Stimulated activated CD4-positive, alpha-beta T cell treated with anti-CD3 and anti-CD28 coated beads, Interleukin-2, amount 100 ng/mL, for 24 hours (primary cell): ENCODE data around the gene MISFA.
"Not testable (repeated sequence)": the region's sequence is repeated elsewhere in the genome, so short reads cannot be mapped to it uniquely, and the experiment has no call there.

ENCODE experiments used
- DNase-seq, 2 donors: peaks; one replicate each; pipeline ENCODE4 v3.0.0-alpha.2; 2020

The MISFA gene

DNA sequence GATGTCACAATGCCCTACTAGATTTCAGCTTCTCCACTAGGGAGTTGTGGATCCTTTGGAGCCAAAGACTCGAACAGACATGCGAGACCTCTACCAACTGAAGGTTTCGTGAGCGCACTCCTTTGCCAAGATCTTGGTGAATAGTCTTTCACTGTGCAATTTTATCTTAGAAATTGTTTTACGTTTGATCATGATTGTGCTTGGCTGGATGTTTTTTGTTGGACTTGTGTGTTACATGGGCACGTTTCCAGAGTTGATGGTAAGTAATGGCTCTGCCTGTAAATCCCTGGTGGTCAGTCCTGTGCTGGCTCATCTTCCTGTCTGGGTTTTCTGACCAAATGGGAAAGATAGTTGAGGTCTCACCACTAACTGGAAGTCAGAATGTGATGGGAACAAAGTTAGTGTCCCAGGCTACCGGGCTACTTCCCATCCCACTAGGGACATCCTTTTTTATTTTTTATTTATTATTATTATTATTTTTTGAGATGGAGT is at the start of gene MISFA:
TSS of gene MISFA (plus strand) at position 51 of the 492 bp plus-strand sequence. CDS start at position 191, 140 bp downstream.
- DNase-seq, result no peak

DNA sequence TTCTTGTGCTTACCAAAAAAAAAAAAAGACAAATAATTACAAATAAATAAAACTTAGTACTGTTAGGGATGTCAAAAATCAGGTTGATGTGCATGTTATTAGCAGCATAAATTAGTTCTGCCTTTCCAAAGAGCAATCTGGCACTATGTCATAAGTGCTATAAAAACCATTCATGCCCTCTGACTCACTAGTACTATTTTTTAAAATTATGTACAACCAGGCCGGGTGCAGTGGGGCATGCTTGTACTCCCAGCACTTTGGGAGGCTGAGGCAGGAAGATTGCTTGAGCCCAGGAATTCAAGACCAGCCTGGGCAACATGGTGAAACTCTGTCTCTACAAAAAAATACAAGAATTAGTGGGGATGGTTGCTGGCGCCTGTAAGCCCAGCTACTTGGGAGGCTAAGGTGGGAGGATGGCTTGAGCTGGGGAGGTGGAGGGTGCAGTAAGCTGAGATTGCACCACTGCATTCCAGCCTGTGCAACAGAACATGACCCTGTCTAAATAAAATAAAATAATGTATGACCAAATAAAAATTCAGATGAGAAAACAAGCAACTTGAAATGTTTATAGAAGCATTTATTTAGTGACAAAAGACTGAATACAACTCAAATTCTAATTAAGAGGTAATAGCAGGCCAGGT is 36.4 kb upstream of the MISFA start:
- DNase-seq, result no peak

DNA sequence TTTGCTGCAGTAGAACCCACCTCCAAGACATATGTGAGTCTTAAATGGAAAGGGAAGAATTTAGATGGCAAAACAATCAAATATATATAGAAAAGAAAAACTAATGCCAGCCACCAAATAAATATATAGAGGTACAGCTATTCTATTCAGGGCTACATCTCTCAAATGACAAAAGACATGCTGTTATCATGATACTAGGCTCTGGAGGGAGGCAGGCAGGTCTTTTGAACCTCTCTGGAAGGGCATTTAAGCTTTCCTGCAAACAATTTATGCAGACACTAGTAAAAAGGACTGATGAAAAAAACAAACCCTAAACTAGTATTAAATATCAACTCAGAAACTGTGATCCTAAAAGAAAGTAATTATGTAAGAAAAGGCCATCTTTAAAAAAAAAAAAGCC is 35.4 kb upstream of the MISFA start:
- DNase-seq, result no peak

DNA sequence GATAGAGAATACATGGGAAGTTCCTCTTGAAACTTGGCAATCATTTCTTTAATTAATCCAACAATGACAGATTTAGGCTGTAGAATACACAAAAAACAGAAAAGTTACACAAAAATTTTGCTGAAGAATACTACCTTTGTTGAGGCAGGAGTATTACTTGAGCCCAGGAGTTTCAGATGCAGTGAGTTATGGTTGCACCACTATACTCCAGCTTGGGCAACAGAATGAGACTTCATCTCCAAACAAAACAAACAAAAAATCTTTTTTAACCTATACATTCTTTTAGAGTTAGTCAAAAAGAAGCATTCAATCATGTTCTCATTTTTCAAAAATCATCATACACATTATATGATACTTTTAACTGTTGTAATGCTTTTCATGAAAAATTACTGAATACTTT is 33.2 kb upstream of the MISFA start:
- no peak for DNase-seq

DNA sequence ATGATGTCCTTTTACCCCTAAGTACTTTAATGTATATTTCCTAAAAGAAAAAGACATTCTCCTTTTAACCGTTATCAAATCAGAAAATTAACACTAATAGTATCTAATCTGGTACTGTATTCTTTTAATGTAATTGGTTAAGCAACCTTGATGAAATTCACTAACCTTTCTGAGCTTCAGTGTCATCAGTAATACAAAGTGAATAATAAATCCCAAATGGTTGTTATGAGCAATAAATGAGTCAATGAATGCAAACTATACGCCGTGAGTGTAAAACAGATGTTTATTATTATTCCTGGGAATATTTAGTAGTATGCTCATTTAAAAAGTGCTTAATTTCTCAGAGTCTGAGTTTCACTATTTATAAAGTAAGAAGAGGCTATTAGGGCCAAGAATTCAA is 32.5 kb upstream of the MISFA start:
- no peak for DNase-seq

DNA sequence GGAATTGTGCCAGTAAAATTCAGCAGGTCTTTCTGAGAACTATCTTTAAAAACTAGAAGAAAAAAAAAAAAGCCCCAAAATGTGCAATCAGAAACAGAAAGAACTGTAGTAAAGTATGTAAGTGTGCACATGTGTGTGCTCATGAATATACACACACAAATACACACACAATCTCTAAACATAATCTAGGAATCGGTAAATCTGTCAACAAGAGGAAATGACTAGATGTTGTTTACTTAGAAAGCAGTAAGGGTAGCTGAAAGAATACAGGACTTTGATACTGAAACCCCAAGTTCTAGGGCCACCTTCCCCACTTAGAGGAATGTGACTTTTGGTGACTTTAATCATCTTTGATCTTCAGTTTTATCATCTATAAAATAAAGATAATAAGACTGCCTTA is 24.2 kb upstream of the MISFA start:
- DNase-seq, result no peak

DNA sequence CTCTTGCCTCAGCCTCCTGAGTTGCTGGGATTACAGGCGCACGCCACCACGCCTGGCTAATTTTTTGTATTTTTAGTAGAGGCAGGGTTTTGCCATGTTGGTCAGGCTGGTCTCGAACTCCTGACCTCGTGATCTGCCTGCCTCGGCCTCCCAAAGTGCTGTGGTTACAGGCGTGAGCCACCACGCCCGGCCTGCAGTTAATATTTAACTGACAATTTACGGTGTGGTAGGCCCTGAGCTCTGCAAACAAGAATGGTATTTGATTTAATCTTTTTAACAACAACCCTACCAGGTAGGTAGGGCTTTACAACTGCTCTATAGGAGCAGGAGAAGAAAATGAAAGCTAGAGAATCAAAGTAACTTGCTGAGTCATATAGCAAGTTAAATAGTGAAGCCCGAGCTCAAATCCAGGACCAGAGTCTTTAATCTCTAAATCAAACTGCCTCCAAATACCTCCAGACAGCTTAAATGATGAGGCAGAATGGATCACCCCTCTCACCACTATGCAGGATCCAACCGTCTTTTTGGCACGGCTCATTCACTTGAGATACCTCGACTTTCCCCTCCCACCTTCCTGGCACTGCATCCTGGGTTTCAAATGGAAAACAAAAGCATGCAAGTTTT is 20.5 kb upstream of the MISFA start:
- DNase-seq, result no peak

DNA sequence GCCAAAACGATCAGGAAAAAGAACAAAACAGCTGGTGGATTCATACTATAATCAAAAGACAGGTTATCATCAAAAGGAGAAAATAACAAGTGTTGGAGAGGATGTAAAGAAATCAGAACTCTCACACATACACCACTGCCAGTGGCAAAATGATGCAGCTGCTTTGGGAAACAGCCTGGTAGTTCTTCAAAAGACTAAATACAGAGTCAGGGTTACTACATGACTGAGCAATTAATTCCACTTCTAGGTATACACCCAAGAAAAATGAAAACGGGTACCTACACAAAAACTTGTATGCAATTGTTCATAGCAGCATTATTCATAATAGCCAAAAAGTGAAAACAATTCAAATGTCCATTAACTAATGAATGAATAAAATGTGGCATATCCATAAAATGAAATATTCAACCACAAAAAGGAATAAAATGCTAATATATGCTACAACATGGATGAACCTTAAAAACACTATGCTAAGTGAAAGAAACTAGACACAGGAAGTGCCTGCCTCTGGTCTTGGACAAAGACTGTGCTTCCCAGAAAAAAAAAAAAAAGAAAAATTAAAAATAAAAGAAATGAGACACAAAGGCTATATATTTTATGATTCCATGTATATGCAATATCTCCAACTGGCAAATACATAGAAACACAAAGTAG is 19.3 kb upstream of the MISFA start:
- DNase-seq, result no peak

DNA sequence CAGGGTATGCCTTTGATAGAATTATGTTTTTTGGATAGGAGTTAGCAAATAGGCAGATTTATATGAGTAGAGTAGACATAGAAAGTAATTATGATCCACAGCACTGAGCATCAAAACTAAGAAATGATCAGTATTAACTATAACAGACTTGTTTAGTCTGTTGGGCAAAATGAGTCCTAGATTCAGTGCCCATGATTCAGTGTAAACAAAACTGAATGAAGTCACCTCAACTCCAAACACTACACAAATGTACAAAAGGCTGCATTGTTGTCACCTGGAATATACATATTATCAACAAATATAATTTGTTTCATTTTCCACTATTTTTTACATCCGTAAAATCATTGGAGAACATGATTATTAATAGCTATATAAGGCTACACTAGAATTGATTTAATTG is 17.8 kb upstream of the MISFA start:
- no peak for DNase-seq

DNA sequence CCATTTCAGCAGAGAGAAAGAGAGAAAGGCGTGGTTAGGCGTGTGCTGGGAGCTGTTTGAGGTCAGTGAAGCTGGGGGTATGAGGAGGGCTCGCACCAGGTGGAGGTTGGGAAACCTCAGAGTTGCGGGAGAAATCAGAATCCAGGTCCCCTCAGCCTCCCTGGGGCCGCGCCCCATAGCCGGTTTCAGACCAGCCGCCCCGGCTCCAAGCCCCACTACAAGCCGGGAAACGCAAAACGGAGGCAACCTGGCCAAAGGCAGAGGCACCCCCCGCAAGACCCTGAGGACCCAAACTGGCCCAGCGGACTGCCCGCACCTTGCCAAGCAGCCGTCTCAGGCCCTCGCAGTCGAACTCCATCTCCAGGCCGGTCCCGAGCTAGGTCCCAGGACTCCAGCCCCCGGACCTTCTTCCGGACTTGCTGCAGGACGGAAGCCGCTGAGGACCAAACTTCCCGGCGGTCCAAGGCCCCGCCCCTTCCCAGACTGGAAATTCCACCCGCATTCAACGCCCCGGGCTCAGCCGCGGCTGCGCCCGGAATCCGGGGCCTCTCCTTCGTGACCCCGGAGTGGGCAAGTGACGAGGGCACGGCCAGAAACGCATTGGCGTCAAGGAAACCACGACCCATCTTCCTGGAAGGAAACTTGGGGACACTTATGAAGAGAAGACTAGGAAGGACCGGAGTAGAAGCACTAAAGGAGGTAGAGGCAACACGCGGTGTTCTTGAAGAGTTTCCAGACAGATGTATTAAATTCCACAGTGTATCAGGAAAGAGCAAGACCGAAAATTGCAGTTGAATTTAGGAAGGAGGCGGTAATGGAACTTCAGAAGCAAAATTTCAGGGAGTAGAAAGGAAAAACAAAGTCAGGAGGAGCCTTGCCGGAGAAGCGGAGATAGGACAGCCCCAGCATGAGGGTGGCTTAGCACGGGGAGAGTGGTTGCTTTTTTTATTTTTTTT is 11.0 kb upstream of the MISFA start, which contains the start of gene UEVLD:
TSS of gene UEVLD (minus strand) at position 438 of the 956 bp plus-strand sequence. CDS start at position 358, 80 bp downstream.
- peak; percentile 73 to 83 for DNase-seq

DNA sequence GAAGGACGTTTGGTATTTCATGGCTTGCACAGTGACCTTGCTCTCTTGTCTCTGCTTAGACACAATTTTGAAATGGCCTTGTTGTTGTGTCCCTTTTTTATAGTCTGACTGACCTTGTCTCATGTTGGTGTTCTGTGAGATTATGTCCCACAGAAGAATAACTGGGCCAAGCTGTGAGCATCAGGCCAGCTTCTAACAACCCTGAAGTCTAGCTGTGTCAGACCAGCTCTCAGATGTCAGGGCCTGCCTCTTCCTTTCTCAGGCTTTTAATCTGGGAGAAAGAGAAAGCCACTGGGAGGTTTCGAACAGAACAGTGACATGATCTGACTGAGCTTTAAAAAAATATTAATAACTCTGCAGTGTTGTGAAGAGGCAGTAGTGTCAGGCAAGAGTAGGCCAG is 9.0 kb upstream of the MISFA start:
- DNase-seq, result no peak

DNA sequence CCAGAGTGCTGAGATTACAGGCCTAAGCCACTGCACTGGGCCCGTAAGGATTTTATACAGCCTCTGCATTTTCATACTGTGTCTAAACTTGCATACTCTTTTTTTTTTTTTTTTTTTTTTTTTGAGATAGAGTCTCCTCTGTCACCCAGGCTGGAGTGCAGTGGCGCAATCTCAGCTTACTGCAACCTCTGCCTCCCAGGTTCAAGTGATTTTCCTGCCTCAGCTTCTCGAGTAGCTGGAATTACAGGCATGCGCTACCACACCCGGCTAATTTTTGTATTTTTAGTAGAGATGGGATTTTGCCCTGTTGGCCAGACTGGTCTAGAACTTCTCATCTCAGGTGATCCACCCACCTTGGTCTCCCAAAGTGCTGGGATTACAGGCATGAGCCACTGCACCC is 5.5 kb upstream of the MISFA start:
- not testable (repeated sequence) for DNase-seq

DNA sequence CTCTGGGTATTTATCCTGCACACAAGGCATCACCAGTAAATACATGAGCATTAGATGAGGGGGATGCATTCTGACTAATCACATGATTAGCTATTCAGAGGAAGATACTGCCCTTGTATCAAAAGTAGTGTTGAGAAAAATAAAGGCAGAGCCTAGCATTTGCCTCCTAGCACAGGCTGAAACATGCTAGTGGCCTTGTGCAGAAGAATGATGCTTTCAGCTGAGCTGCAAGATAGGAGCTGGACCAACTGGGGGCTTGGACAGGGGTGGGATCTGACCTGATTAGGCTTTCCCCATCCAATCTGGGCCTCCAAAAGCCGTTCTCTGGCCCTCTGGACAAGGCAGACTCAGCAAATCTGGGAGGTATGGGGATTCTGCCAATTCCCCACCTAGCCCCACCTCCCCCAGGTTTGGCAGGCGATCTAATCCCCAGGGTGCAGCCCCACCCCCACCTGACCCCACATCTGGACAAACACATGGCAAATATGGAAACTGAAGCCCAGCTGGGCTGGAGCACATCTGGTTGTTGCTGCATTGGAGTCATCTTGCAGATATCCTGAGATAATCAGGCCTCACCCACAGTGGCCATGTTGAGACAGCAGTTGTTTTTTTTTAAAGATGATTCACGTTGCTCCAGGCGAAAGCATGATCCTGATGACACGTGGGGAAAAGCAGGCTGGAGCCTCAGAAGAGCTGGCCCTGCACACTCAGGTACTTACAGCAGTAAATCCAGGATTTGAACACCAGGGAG is 4.4 kb upstream of the MISFA start:
- no peak for DNase-seq

DNA sequence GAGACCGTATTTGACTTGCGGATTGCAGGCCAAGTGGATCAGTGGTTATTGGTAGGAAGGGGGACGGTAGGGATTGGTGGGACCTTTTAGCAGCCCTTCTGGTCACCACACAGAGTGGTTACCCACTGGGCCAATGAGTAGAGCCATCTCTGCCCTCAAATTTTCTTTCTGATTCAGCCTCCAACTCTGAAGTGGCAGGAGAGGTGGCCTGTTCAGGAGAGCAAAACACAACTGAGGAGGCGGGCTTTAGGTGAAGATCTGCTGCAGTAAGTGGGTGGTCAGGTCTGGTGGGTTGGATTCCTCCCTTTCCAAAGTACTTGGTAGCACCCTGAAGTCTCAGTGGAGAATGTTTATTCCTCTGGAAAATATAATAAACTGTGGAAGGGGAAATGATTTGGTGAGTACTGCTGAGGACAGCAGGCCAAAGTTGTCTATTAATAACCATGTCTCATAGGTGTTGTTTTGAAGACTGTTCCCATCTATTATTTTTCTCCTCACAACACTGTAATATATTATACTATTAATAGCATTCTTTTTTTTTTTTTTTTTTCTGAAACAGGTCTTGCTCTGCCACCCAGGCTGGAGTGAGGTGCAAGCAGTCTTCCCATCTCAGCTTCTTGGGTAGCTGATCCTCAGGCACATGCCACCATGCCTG is 1.5 kb downstream of the MISFA start:
- no peak for DNase-seq

DNA sequence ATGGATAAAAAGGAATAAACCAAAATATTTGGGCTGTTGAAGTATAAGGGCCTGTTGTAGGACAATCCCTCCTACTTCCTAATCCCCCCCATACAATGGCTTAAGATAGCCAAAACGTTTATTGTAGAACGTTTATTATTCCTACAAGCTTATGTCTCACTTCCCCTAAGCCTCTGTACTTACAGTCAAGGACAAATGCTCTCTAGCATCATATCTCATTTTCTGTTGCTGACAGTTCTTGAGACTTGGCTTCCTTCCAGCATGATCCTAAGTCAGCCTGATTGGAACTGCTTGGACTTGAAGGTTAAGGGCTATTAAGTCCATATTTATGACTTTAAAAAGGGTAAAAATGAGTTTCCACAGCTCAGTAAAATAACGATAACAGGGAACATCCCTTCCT is 8.8 kb downstream of the MISFA start:
- no peak for DNase-seq

DNA sequence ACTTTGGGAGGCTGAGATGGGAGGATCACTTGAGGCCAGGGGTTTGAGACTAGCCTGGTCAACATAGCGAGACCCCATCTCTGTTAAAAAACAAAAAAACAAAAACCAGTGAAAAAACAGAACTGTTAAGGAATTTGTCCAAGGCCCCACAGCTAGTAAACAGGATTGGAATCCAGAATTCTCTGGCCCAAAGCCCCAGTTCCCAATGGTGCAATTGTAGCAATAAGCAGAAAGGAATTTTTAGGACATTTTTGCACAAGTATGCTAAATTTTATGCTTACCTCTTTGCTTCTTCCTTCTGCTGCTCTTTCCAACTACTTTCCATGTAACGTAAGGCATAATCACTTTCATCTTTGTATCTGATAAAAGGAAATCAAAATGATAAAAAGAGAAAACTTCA is 11.6 kb downstream of the MISFA start:
- no peak for DNase-seq

DNA sequence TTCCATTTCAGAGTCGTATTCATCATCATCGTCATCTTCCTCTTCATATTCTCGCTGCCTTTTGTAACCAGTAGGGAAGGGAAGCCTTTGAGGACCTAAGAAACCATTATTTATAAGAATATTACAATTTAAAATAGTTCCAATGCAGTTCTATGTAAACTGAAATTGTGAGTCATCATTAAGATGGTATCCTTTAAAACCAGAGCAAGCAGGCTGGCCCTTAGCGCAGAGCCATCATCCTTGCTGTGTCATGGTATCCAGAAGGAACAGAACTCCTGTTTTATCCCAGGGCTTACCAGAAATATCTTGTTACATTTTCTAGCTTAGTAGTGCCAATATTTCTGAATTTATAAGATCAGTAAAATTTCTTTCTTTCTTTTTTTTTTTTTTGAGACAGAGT is 12.8 kb downstream of the MISFA start:
- DNase-seq, result no peak

DNA sequence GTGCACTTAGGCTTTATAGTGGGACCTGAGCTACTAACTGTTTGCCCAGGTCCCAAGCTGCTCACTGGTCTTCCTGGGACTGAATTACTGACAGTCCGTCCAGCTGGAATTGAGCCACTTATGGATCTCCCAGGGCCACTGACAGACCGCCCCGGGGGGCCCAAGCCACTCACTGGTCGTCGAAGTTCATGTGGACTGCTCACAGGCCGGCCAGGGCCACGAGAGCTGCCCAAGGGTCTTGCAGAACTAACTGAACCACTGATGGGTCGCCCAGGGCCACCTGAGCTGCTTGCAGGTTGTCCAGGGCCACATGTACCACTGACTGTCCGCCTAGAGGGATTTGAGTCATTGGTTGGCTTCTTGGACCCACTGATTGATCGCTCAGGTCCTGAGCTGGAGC is 15.1 kb downstream of the MISFA start:
- DNase-seq, result no peak

DNA sequence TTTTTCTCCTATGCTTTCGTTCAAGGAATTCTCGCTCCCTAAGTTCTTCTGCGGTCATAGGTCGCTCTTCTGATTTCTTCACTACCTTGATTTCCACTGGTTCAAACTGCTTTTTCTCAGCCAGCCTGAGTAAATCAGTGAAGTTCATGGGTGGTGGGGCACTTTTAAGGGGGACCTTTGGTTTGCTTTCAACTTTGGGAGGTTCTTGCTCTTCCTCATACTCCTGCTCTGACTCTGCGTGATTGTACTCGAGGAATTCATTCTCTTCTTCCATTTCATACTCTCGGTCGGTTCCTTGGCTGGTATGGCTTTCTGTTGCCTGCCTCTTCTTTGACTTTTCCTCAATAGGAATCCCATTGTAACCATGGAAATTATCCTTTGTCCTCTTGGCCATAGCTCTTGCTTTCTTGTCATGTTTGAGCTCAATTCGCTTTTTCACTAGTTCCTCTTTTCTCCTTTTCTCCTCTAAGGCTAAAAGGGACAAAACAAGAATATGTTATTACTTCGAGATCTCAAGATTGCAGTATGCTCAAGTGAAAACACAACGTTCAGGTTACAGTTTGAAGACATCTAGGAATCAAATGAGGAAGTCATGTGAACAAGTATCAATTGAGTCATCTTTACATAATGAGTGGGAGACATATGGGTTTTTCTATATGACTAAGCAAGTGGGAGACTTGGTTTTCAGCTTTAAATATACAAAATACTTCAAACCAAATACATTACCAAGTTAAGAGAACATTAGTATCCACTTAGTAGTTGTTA is 16.2 kb downstream of the MISFA start:
- no peak for DNase-seq

DNA sequence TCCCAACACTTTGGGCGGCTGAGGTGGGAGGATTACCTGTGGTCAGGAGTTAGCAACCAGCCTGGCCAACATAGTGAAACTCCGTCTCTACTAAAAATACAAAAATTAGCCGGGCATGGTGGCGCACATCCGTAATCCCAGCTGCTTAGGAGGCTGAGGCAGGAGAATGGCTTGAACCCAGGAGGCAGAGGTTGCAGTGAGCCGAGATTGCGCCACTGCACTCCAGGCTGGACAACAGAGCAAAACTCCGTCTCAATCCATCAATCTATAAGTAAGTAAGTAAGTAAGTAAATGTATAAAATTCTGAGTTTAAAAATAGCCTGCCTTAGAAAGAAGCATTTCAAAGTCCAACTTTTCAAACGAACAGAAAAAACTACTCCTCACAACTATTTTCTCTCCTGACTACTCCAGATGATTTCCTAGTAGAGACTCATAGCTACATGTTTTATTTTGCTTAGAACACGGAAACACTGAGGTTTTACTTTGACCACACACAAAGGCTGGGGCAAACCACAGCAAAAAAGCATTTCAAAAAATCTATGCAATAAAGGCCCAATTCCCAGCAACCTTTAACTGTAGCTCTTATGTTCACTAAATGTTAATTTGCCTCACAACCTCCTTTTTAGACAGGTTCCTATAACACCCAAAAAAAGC is 18.2 kb downstream of the MISFA start:
- peak in 1 of 2 donors; percentile 14 for DNase-seq
